DOHH2 (cell line): Measurements from ENCODE around the gene DGKK.

Experiments used
- H3F3A ChIP-seq: fragments of 200-600 bp; sonication (generic), shearing (Covaris generic); 2 replicates; pipeline ENCODE4 v1.6.0; 2016; ENCODE audit warnings: antibody characterized with exemption, mild to moderate bottlenecking; ENCODE audit not compliant: control insufficient read depth, insufficient read depth
- H3K27ac ChIP-seq: fragments of 200-600 bp; sonication (generic); 2 replicates; pipeline ENCODE4 v1.5.1; 2014; ENCODE audit warnings: low read depth, mild to moderate bottlenecking, low read length, moderate library complexity
- H3K27me3 ChIP-seq: fragments of 200-600 bp; sonication (generic); 2 replicates; pipeline ENCODE4 v1.6.1; 2014; ENCODE audit warnings: mild to moderate bottlenecking, low read length, mixed read lengths; ENCODE audit not compliant: control insufficient read depth
- H3K36me3 ChIP-seq: fragments of 200-600 bp; sonication (generic); 2 replicates; pipeline ENCODE4 v1.6.1; 2014; ENCODE audit warnings: mild to moderate bottlenecking, low read length, moderate library complexity, mixed read lengths; ENCODE audit not compliant: control insufficient read depth
- H3K4me1 ChIP-seq: fragments of 200-600 bp; sonication (generic); 2 replicates; pipeline ENCODE4 v1.6.1; 2014; ENCODE audit warnings: mild to moderate bottlenecking, low read length, mixed read lengths; ENCODE audit not compliant: control insufficient read depth
- H3K4me2 ChIP-seq: fragments of 200-600 bp; sonication (generic); 2 replicates; pipeline ENCODE4 v1.6.0; 2014; ENCODE audit warnings: mild to moderate bottlenecking, low read length, moderate library complexity
- H3K4me3 ChIP-seq: fragments of 200-600 bp; sonication (generic); 2 replicates; pipeline ENCODE4 v1.5.1; 2014; ENCODE audit warnings: mild to moderate bottlenecking, low read length, mixed read lengths
- H3K79me2 ChIP-seq: fragments of 200-600 bp; sonication (generic); 2 replicates; pipeline ENCODE4 v1.6.1; 2014; ENCODE audit warnings: mild to moderate bottlenecking, low read length, mixed read lengths; ENCODE audit not compliant: control insufficient read depth
- H3K9me2 ChIP-seq: fragments of 200-600 bp; sonication (generic); replicated peaks from 2 replicates; pipeline ENCODE4 v1.6.1; 2014; ENCODE audit warnings: mild to moderate bottlenecking, low read length, mixed read lengths; ENCODE audit not compliant: control insufficient read depth
- H3K9me3 ChIP-seq: fragments of 200-600 bp; sonication (generic); 2 replicates; pipeline ENCODE4 v1.6.1; 2014; ENCODE audit warnings: antibody characterized with exemption, low read length, mixed read lengths; ENCODE audit not compliant: control insufficient read depth, insufficient read depth
- H4K20me1 ChIP-seq: fragments of 200-600 bp; sonication (generic); 2 replicates; pipeline ENCODE4 v1.6.0; 2014; ENCODE audit warnings: low read depth, mild to moderate bottlenecking, antibody characterized with exemption, low read length, moderate library complexity; ENCODE audit not compliant: control insufficient read depth, insufficient read depth
- CTCF ChIP-seq: fragments of 200-600 bp; sonication (generic); IDR thresholded peaks from one replicate; pipeline ENCODE4 v1.5.1; 2014; ENCODE audit warnings: antibody characterized with exemption, mild to moderate bottlenecking, low read depth, low read length; ENCODE audit not compliant: poor library complexity, severe bottlenecking
- EZH2phosphoT487 ChIP-seq: fragments of 200-600 bp; sonication (generic); IDR thresholded peaks from 2 replicates; pipeline ENCODE4 v1.6.1; 2017; ENCODE audit warnings: borderline replicate concordance, mild to moderate bottlenecking, antibody characterized with exemption, low read length, moderate library complexity, mixed read lengths

DGKK gene

GRCh38 chrX:50407976-50408375 is 62.6 kb downstream of the DGKK start:
- Histone ChIP-seq H3K79me2 (no peaks in the 10 kb centered on the region), H3K9me2 (no peaks in the 10 kb centered on the region), H3K27me3 (no peaks in the 10 kb centered on the region), H3K9me3 (no peaks in the 10 kb centered on the region), H3K4me3 (no peak overlapping the region), H3K36me3 (no peaks in the 10 kb centered on the region), H4K20me1 (no peaks in the 10 kb centered on the region), H3K4me2 (no peak overlapping the region), H3K27ac (no peak overlapping the region), H3K4me1 (no peaks in the 10 kb centered on the region), H3F3A (no peaks in the 10 kb centered on the region)
- TF ChIP-seq EZH2phosphoT487 (no peak), CTCF (no peak)

GRCh38 chrX:50403903-50404302 is 66.7 kb downstream of the DGKK start:
- H3K9me2 ChIP-seq: no peaks in the 10 kb centered on the region
- H4K20me1 ChIP-seq: no peaks in the 10 kb centered on the region
- H3K27ac ChIP-seq: no peak overlapping the region
- H3K4me2 ChIP-seq: no peak overlapping the region
- H3K27me3 ChIP-seq: no peaks in the 10 kb centered on the region
- no peaks in the 10 kb centered on the region for H3K36me3 ChIP-seq
- no peak for TF ChIP-seq CTCF
- no peak overlapping the region for H3K4me3 ChIP-seq
- no peaks in the 10 kb centered on the region for H3K9me3 ChIP-seq
- no peaks in the 10 kb centered on the region for H3K4me1 ChIP-seq
- no peaks in the 10 kb centered on the region for H3F3A ChIP-seq
- H3K79me2 ChIP-seq: no peaks in the 10 kb centered on the region

- H3K27me3 ChIP-seq: no peaks in the 10 kb centered on the region
- H3K27ac ChIP-seq: no peak overlapping the region
- no peaks in the 10 kb centered on the region for H3K9me3 ChIP-seq
- H3K79me2 ChIP-seq: no peaks in the 10 kb centered on the region
- H3K9me2 ChIP-seq: no peaks in the 10 kb centered on the region
- no peak overlapping the region for H3K4me3 ChIP-seq
- H3F3A ChIP-seq: no peaks in the 10 kb centered on the region
- TF ChIP-seq EZH2phosphoT487 (no peak), CTCF (no peak)
- no peaks in the 10 kb centered on the region for H3K4me1 ChIP-seq
- no peaks in the 10 kb centered on the region for H4K20me1 ChIP-seq
- no peaks in the 10 kb centered on the region for H3K36me3 ChIP-seq
- H3K4me2 ChIP-seq: no peak overlapping the region
Measured at GRCh38 chrX:50402886-50403285, 67.7 kb downstream of the DGKK start.

- Histone ChIP-seq H4K20me1 (no peaks in the 10 kb centered on the region), H3K9me3 (no peaks in the 10 kb centered on the region), H3K27ac (no peak overlapping the region), H3K4me3 (no peak overlapping the region), H3K27me3 (no peaks in the 10 kb centered on the region), H3K9me2 (no peaks in the 10 kb centered on the region), H3K79me2 (no peaks in the 10 kb centered on the region), H3K4me2 (no peak overlapping the region), H3F3A (no peaks in the 10 kb centered on the region), H3K36me3 (no peaks in the 10 kb centered on the region), H3K4me1 (no peaks in the 10 kb centered on the region)
- TF ChIP-seq CTCF (no peak), EZH2phosphoT487 (no peak)
Measured at GRCh38 chrX:50393902-50394301, 76.7 kb downstream of the DGKK start.
